LoVo (cell line): ENCODE measurements around the gene WASF3.

Experiments
- DNase-seq: peaks from one replicate; pipeline ENCODE4 v3.0.0-alpha.2; 2016; ENCODE audit warnings: low spot score

Gene WASF3

GRCh38 chr13:26590951-26591350 lies 33.5 kb downstream of the WASF3 start:
- DNase-seq, result no peak

- DNase-seq, result no peak
Observed at GRCh38 chr13:26591672-26592071, 34.2 kb downstream of the WASF3 start.

- DNase-seq, result no peak
Observed at GRCh38 chr13:26593661-26594060, 36.2 kb downstream of the WASF3 start.

GRCh38 chr13:26594363-26594762 lies 36.9 kb downstream of the WASF3 start:
- no peak for DNase-seq

GRCh38 chr13:26596458-26596857 lies 39.0 kb downstream of the WASF3 start:
- no peak for DNase-seq

GRCh38 chr13:26599403-26599802 lies 41.9 kb downstream of the WASF3 start:
- DNase-seq, result no peak

GRCh38 chr13:26599860-26600259 lies 42.4 kb downstream of the WASF3 start:
- DNase-seq, result no peak

- DNase-seq, result no peak
Observed at GRCh38 chr13:26600343-26600742, 42.9 kb downstream of the WASF3 start.

- DNase-seq, result no peak
Observed at GRCh38 chr13:26601669-26602068, 44.2 kb downstream of the WASF3 start.

- no peak for DNase-seq
Observed at GRCh38 chr13:26602783-26603182, 45.3 kb downstream of the WASF3 start.

- DNase-seq, result no peak
Observed at GRCh38 chr13:26604784-26605545, 47.5 kb downstream of the WASF3 start.

- peak; percentile 24 for DNase-seq
Observed at GRCh38 chr13:26605845-26606244, 48.4 kb downstream of the WASF3 start.

GRCh38 chr13:26606631-26607030 lies 49.1 kb downstream of the WASF3 start:
- no peak for DNase-seq

GRCh38 chr13:26614721-26615120 lies 57.2 kb downstream of the WASF3 start:
- no peak for DNase-seq

- DNase-seq, result peak; percentile 8
Observed at GRCh38 chr13:26616126-26616525, 58.6 kb downstream of the WASF3 start.

- no peak for DNase-seq
Observed at GRCh38 chr13:26618726-26619125, 61.2 kb downstream of the WASF3 start.

GRCh38 chr13:26619358-26619757 lies 61.9 kb downstream of the WASF3 start:
- no peak for DNase-seq

- peak; percentile 51 for DNase-seq
Observed at GRCh38 chr13:26621731-26622401, 64.4 kb downstream of the WASF3 start.

GRCh38 chr13:26623125-26623524 lies 65.6 kb downstream of the WASF3 start:
- no peak for DNase-seq

GRCh38 chr13:26624572-26624971 lies 67.1 kb downstream of the WASF3 start:
- DNase-seq, result no peak

GRCh38 chr13:26626271-26626670 lies 68.8 kb downstream of the WASF3 start:
- no peak for DNase-seq

GRCh38 chr13:26628706-26629105 lies 71.2 kb downstream of the WASF3 start:
- DNase-seq, result peak; percentile 9

- DNase-seq, result no peak
Observed at GRCh38 chr13:26629260-26629825, 71.9 kb downstream of the WASF3 start.
